Spleen (tissue), 7 donors: Measurements from ENCODE around the gene COL4A2.

Experiments
- CTCF ChIP-seq, 11 experiments: fragments of 200-600 bp in 7 of 11; fragments of 450-650 bp in 4 of 11; sonication (generic) in 4 of 11; IDR thresholded peaks in 8 of 11; conservative IDR thresholded peaks in 3 of 11; 1 replicate in 7 of 11; 2 replicates in 4 of 11; pipeline versions ENCODE4 v1.4.0 to v1.8.0; 2016 to 2021; ENCODE audit warnings: antibody characterized with exemption in 11 of 11, inconsistent platforms in 4 of 11, mild to moderate bottlenecking in 1 of 11
- POLR2AphosphoS5 ChIP-seq, 3 donors: sonication (generic); formaldehyde crosslinking; IDR thresholded peaks; one replicate each; pipeline ENCODE4 v1.5.1; 2017; ENCODE audit warnings: antibody characterized with exemption in 3 of 3
- donor health status: DM: no; HTN: no; CAD: no; lungs with moderate emphysema.
- donor health status: DM: no; HTN: no; CAD: no.
- donor health status: DM: no; HTN: no; CAD: no.

GRCh38 chr13:110396913-110397381 lies 89.9 kb downstream of the COL4A2 start:
- no peak for TF ChIP-seq CTCF (IDR thresholded peaks at IDR 0.05 in 8 of 11, conservative IDR thresholded peaks at IDR 0.05 in 3 of 11)
- peak in 1 of 3 donors; percentile 62 for TF ChIP-seq POLR2AphosphoS5 (IDR thresholded peaks at IDR 0.05)
